ENCODE results near the gene PRPF8.
"Not testable (repeated sequence)": the region's sequence is repeated elsewhere in the genome, so short reads cannot be mapped to it uniquely, and the experiment has no call there.

The PRPF8 gene

DNA sequence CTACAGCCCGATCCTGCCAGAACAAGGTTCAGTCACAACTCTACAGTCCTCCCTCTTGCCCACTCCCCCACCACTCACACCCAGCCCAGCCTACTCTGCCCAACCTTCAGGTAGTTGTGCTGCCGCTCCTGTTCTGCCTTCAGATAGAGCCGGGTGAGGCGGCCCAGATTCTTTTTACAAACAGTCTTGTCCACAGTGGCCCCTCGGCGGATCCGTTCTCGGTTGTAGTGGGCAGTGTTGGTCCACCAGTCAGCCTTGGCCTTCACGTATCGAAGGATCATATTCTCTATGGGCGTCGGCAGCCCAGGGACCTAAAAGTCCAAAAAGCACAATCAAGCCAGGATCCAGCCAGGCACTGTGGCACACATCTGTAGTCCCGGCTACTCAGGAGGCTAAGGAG is 8.3 kb downstream of the PRPF8 start:
- Histone ChIP-seq H3K4me3 (ENCODE audit: insufficient read length, low read depth) (no peak overlapping the region), H3K36me3 (ENCODE audit: insufficient read depth, insufficient read length, low read length) (peaks cover 92% of the 10 kb centered on the region), H3K9ac (ENCODE audit: insufficient read length, low read depth) (no peak overlapping the region), H3K9me3 (ENCODE audit: insufficient read depth, low read length) (no peaks in the 10 kb centered on the region), H3K27me3 (ENCODE audit: insufficient read depth, insufficient read length) (no peaks in the 10 kb centered on the region), H3K4me1 (ENCODE audit: insufficient read depth, insufficient read length) (no peaks in the 10 kb centered on the region)
- TF ChIP-seq ZNF274 (IDR thresholded peaks at IDR 0.05; ENCODE audit: low read depth, low read length) (no peak), SUZ12 (IDR thresholded peaks at IDR 0.05; ENCODE audit: extremely low read depth, insufficient read depth, insufficient read length) (no peak), YY1 (IDR thresholded peaks at IDR 0.05; ENCODE audit: insufficient read depth, insufficient read length) (no peak)
- DNase-seq (ENCODE audit: low read depth, low spot score) = no peak

GRCh38 chr17:1673041-1673785 is 11.5 kb downstream of the PRPF8 start:
- TF ChIP-seq YY1 (IDR thresholded peaks at IDR 0.05; ENCODE audit: insufficient read depth, insufficient read length) = no peak
- no peak for TF ChIP-seq ZNF274 (IDR thresholded peaks at IDR 0.05; ENCODE audit: low read depth, low read length)
- no peak for TF ChIP-seq SUZ12 (IDR thresholded peaks at IDR 0.05; ENCODE audit: extremely low read depth, insufficient read depth, insufficient read length)
- Histone ChIP-seq H3K9ac (ENCODE audit: insufficient read length, low read depth) (no peak overlapping the region), H3K36me3 (ENCODE audit: insufficient read depth, insufficient read length, low read length) (peaks cover 87% of the 10 kb centered on the region), H3K9me3 (ENCODE audit: insufficient read depth, low read length) (no peaks in the 10 kb centered on the region), H3K27me3 (ENCODE audit: insufficient read depth, insufficient read length) (no peaks in the 10 kb centered on the region), H3K4me3 (ENCODE audit: insufficient read length, low read depth) (no peak overlapping the region), H3K4me1 (ENCODE audit: insufficient read depth, insufficient read length) (no peaks in the 10 kb centered on the region)
- no peak for DNase-seq (ENCODE audit: low read depth, low spot score)

DNA sequence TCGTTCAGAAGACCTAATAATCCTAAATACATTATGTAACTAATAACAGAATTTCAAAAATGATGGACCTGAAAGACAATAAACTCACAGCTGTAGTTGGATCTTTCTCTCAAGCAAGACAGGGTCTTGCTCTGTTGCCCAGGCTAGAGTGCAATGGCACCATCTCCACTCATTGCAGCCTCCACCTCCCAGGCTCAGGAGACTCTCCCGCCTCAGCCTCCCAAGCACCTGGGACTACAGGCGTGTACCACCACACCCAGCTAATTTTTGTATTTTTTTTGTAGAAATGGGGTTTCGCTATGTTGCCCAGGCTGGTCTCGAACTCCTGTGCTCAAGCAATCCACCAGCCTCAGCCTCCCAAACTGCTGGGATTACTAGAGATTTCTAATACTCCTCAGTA is 20.7 kb downstream of the PRPF8 start:
- not testable (repeated sequence) for H3K4me3 ChIP-seq (ENCODE audit: insufficient read length, low read depth); H3K27me3 ChIP-seq (ENCODE audit: insufficient read depth, insufficient read length); H3K4me1 ChIP-seq (ENCODE audit: insufficient read depth, insufficient read length); DNase-seq (ENCODE audit: low read depth, low spot score); H3K9me3 ChIP-seq (ENCODE audit: insufficient read depth, low read length); H3K9ac ChIP-seq (ENCODE audit: insufficient read length, low read depth)
- H3K36me3 ChIP-seq (ENCODE audit: insufficient read depth, insufficient read length, low read length) = peaks cover 76% of the 10 kb centered on the region

GRCh38 chr17:1661045-1661444 is 23.6 kb downstream of the PRPF8 start:
- Histone ChIP-seq H3K9ac (ENCODE audit: insufficient read length, low read depth) (no peak overlapping the region), H3K9me3 (ENCODE audit: insufficient read depth, low read length) (no peaks in the 10 kb centered on the region), H3K36me3 (ENCODE audit: insufficient read depth, insufficient read length, low read length) (peaks cover 79% of the 10 kb centered on the region), H3K4me3 (ENCODE audit: insufficient read length, low read depth) (no peak overlapping the region), H3K4me1 (ENCODE audit: insufficient read depth, insufficient read length) (no peaks in the 10 kb centered on the region), H3K27me3 (ENCODE audit: insufficient read depth, insufficient read length) (no peaks in the 10 kb centered on the region)
- TF ChIP-seq SUZ12 (IDR thresholded peaks at IDR 0.05; ENCODE audit: extremely low read depth, insufficient read depth, insufficient read length) (no peak), ZNF274 (IDR thresholded peaks at IDR 0.05; ENCODE audit: low read depth, low read length) (no peak)
- no peak for DNase-seq (ENCODE audit: low read depth, low spot score)

- no peaks in the 10 kb centered on the region for H3K27me3 ChIP-seq (ENCODE audit: insufficient read depth, insufficient read length)
- TF ChIP-seq SUZ12 (IDR thresholded peaks at IDR 0.05; ENCODE audit: extremely low read depth, insufficient read depth, insufficient read length) = no peak
- TF ChIP-seq ZNF274 (IDR thresholded peaks at IDR 0.05; ENCODE audit: low read depth, low read length) = no peak
- no peak for TF ChIP-seq YY1 (IDR thresholded peaks at IDR 0.05; ENCODE audit: insufficient read depth, insufficient read length)
- no peak for DNase-seq (ENCODE audit: low read depth, low spot score)
- peaks cover 84% of the 10 kb centered on the region for H3K36me3 ChIP-seq (ENCODE audit: insufficient read depth, insufficient read length, low read length)
- no peaks in the 10 kb centered on the region for H3K9me3 ChIP-seq (ENCODE audit: insufficient read depth, low read length)
- H3K4me1 ChIP-seq (ENCODE audit: insufficient read depth, insufficient read length) = no peaks in the 10 kb centered on the region
- H3K4me3 ChIP-seq (ENCODE audit: insufficient read length, low read depth) = no peak overlapping the region
- no peak overlapping the region for H3K9ac ChIP-seq (ENCODE audit: insufficient read length, low read depth)
These were observed 26.6 kb downstream of the PRPF8 start for GRCh38 chr17:1658100-1658499.

- Histone ChIP-seq H3K4me3 (ENCODE audit: insufficient read length, low read depth) (no peak overlapping the region), H3K9me3 (ENCODE audit: insufficient read depth, low read length) (no peaks in the 10 kb centered on the region), H3K9ac (ENCODE audit: insufficient read length, low read depth) (no peak overlapping the region), H3K4me1 (ENCODE audit: insufficient read depth, insufficient read length) (peaks cover 2% of the 10 kb centered on the region), H3K27me3 (ENCODE audit: insufficient read depth, insufficient read length) (no peaks in the 10 kb centered on the region), H3K36me3 (ENCODE audit: insufficient read depth, insufficient read length, low read length) (peaks cover 80% of the 10 kb centered on the region)
- no peak for TF ChIP-seq ZNF274 (IDR thresholded peaks at IDR 0.05; ENCODE audit: low read depth, low read length)
- no peak for TF ChIP-seq YY1 (IDR thresholded peaks at IDR 0.05; ENCODE audit: insufficient read depth, insufficient read length)
- no peak for TF ChIP-seq SUZ12 (IDR thresholded peaks at IDR 0.05; ENCODE audit: extremely low read depth, insufficient read depth, insufficient read length)
- no peak for DNase-seq (ENCODE audit: low read depth, low spot score)
These were observed 30.9 kb downstream of the PRPF8 start for GRCh38 chr17:1653735-1654134.

DNA sequence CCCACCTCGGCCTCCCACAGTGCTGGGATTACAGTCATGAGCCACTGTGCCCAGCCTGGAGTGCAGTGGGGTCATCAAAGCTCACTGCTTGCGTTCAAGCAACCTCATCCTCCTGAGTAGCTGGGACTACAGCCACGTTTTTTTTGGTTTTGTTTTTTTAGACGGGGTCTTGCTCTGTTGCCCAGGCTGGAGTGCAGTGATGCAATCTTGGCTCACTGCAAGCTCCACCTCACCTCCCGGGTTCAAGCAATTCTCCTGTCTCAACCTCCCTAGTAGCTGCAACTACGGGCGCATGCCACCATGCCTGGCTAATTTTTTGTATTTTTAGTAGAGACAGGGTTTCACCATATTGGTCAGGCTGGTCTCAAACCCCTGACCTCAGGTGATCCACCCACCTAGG is 31.9 kb downstream of the PRPF8 start:
- H3K36me3 ChIP-seq (ENCODE audit: insufficient read depth, insufficient read length, low read length) = peaks cover 70% of the 10 kb centered on the region
- not testable (repeated sequence) for DNase-seq (ENCODE audit: low read depth, low spot score); H3K4me1 ChIP-seq (ENCODE audit: insufficient read depth, insufficient read length); H3K9me3 ChIP-seq (ENCODE audit: insufficient read depth, low read length); H3K4me3 ChIP-seq (ENCODE audit: insufficient read length, low read depth); H3K9ac ChIP-seq (ENCODE audit: insufficient read length, low read depth); H3K27me3 ChIP-seq (ENCODE audit: insufficient read depth, insufficient read length)

GRCh38 chr17:1651559-1651844 is 33.2 kb downstream of the PRPF8 start:
- Histone ChIP-seq H3K4me1 (ENCODE audit: insufficient read depth, insufficient read length) (peaks cover 10% of the 10 kb centered on the region), H3K36me3 (ENCODE audit: insufficient read depth, insufficient read length, low read length) (peaks cover 63% of the 10 kb centered on the region), H3K9me3 (ENCODE audit: insufficient read depth, low read length) (no peaks in the 10 kb centered on the region), H3K9ac (ENCODE audit: insufficient read length, low read depth) (no peak overlapping the region), H3K4me3 (ENCODE audit: insufficient read length, low read depth) (no peak overlapping the region), H3K27me3 (ENCODE audit: insufficient read depth, insufficient read length) (no peaks in the 10 kb centered on the region)
- no peak for DNase-seq (ENCODE audit: low read depth, low spot score)
- TF ChIP-seq SUZ12 (IDR thresholded peaks at IDR 0.05; ENCODE audit: extremely low read depth, insufficient read depth, insufficient read length) (no peak), YY1 (IDR thresholded peaks at IDR 0.05; ENCODE audit: insufficient read depth, insufficient read length) (no peak), ZNF274 (IDR thresholded peaks at IDR 0.05; ENCODE audit: low read depth, low read length) (no peak)

All from NT2/D1 (cell line).